Peyer's patch (tissue), 4 donors: ENCODE results near the gene SLC6A6.

Experiments
- POLR2A ChIP-seq, 2 donors: fragments of 450-650 bp; IDR thresholded peaks; one replicate each; pipeline ENCODE4 v1.5.1; 2017; ENCODE audit warnings: antibody characterized with exemption in 2 of 2, mild to moderate bottlenecking in 2 of 2, moderate library complexity in 2 of 2
- TF ChIP-seq, protein P1 (sequence below), 6 experiments: fragments of 450-650 bp in 4 of 6; fragments of 200-600 bp in 2 of 6; sonication (generic) in 1 of 6; IDR thresholded peaks; one replicate each; pipeline ENCODE4 v1.5.1; 2017 to 2019; ENCODE audit warnings: antibody characterized with exemption in 6 of 6, mild to moderate bottlenecking in 3 of 6, moderate library complexity in 1 of 6

GRCh38 chr3:14389716-14390115 is 12.7 kb upstream of the SLC6A6 start:
- TF ChIP-seq, protein P1, sequence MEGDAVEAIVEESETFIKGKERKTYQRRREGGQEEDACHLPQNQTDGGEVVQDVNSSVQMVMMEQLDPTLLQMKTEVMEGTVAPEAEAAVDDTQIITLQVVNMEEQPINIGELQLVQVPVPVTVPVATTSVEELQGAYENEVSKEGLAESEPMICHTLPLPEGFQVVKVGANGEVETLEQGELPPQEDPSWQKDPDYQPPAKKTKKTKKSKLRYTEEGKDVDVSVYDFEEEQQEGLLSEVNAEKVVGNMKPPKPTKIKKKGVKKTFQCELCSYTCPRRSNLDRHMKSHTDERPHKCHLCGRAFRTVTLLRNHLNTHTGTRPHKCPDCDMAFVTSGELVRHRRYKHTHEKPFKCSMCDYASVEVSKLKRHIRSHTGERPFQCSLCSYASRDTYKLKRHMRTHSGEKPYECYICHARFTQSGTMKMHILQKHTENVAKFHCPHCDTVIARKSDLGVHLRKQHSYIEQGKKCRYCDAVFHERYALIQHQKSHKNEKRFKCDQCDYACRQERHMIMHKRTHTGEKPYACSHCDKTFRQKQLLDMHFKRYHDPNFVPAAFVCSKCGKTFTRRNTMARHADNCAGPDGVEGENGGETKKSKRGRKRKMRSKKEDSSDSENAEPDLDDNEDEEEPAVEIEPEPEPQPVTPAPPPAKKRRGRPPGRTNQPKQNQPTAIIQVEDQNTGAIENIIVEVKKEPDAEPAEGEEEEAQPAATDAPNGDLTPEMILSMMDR (IDR thresholded peaks at IDR 0.05): no peak
- TF ChIP-seq POLR2A (IDR thresholded peaks at IDR 0.05): no peak
